Measurements from ENCODE around the gene MGRN1. TPM values are rescaled to one million over a fixed set of nuclear protein-coding genes. Genes with fewer than 3 reads are reported as not detected.

MGRN1 gene
- total and polyA plus RNA-seq, 2 donors from 2014 or later = 19.7 to 90.8 TPM

GRCh38 chr16:4646773-4647643, 22.4 kb downstream of the MGRN1 start:
- no peaks in the 10 kb centered on the region for H3K36me3 ChIP-seq (ENCODE audit: control insufficient read depth in 2 of 3, insufficient read depth in 3 of 3, low read length in 3 of 3)
- no peak overlapping the region for H3K4me3 ChIP-seq (ENCODE audit: low read length in 3 of 3)
- no peak overlapping the region for H3K9ac ChIP-seq (ENCODE audit: low read length in 3 of 3)
- H3K27me3 ChIP-seq (ENCODE audit: control insufficient read depth, insufficient read depth, low read length) = no peaks in the 10 kb centered on the region
- DNase-seq = no peak
- H3K27ac ChIP-seq (ENCODE audit: low read depth in 2 of 2, low read length in 2 of 2) = no peak overlapping the region
- H3K4me1 ChIP-seq (ENCODE audit: control insufficient read depth in 2 of 3, insufficient read depth in 2 of 3, low read depth in 1 of 3, low read length in 3 of 3) = peaks cover 0 to 3% (median 0%) of the 10 kb centered on the region in 3 donors
- H3K9me3 ChIP-seq (ENCODE audit: control insufficient read depth in 2 of 3, insufficient read depth in 1 of 3, low read length in 3 of 3) = no peaks in the 10 kb centered on the region
- TF ChIP-seq CTCF (IDR thresholded peaks at IDR 0.05; ENCODE audit: borderline replicate concordance, extremely low read depth, insufficient read depth) = no peak
- FAIRE-seq = no peak
- intact Hi-C loops (cut with DNase I) = no loop called here

DNA sequence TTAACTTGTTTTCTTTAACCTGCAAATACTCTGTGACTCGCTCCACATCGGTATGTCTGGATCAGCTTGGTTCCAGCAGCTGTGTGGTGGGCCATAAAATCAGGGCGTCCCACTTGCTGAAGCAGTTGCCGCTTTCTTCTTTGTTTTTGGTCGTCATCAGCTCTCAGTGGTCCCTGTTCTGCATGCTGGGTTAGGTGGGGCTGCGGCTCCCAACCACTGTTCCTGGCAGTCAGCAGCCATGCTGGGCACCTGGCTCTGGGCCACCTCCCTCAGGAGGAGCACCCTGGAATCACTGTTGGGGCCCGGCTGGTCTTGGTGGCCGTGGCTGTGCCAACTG, 23.0 kb downstream of the MGRN1 start:
- TF ChIP-seq CTCF (IDR thresholded peaks at IDR 0.05; ENCODE audit: borderline replicate concordance, extremely low read depth, insufficient read depth) = no peak
- FAIRE-seq = no peak
- intact Hi-C loops (cut with DNase I) = no loop called here

GRCh38 chr16:4648917-4649316, 24.3 kb downstream of the MGRN1 start:
- intact Hi-C loops (cut with DNase I) = no loop called here
- TF ChIP-seq CTCF (IDR thresholded peaks at IDR 0.05; ENCODE audit: borderline replicate concordance, extremely low read depth, insufficient read depth) = no peak
- DNase-seq = no peak
- H3K9me3 ChIP-seq (ENCODE audit: control insufficient read depth in 2 of 3, insufficient read depth in 1 of 3, low read length in 3 of 3) = no peaks in the 10 kb centered on the region
- no peak overlapping the region for H3K4me3 ChIP-seq (ENCODE audit: low read length in 3 of 3)
- peaks cover 0 to 14% (median 8%) of the 10 kb centered on the region in 3 donors for H3K4me1 ChIP-seq (ENCODE audit: control insufficient read depth in 2 of 3, insufficient read depth in 2 of 3, low read depth in 1 of 3, low read length in 3 of 3)
- no peak for FAIRE-seq
- H3K27me3 ChIP-seq (ENCODE audit: control insufficient read depth, insufficient read depth, low read length) = no peaks in the 10 kb centered on the region
- H3K9ac ChIP-seq (ENCODE audit: low read length in 3 of 3) = no peak overlapping the region
- H3K36me3 ChIP-seq (ENCODE audit: control insufficient read depth in 2 of 3, insufficient read depth in 3 of 3, low read length in 3 of 3) = peaks cover 0 to 6% (median 3%) of the 10 kb centered on the region in 3 donors
- H3K27ac ChIP-seq (ENCODE audit: low read depth in 2 of 2, low read length in 2 of 2) = no peak overlapping the region

More for the DNA sequence above, 23.0 kb downstream of the MGRN1 start:
- H3K9me3 ChIP-seq (ENCODE audit: control insufficient read depth in 2 of 3, insufficient read depth in 1 of 3, low read length in 3 of 3) = no peaks in the 10 kb centered on the region
- peaks cover 0 to 9% (median under 1%) of the 10 kb centered on the region in 3 donors for H3K4me1 ChIP-seq (ENCODE audit: control insufficient read depth in 2 of 3, insufficient read depth in 2 of 3, low read depth in 1 of 3, low read length in 3 of 3)
- H3K9ac ChIP-seq (ENCODE audit: low read length in 3 of 3) = no peak overlapping the region
- H3K4me3 ChIP-seq (ENCODE audit: low read length in 3 of 3) = no peak overlapping the region
- H3K27ac ChIP-seq (ENCODE audit: low read depth in 2 of 2, low read length in 2 of 2) = no peak overlapping the region
- DNase-seq = no peak
- no peaks in the 10 kb centered on the region for H3K27me3 ChIP-seq (ENCODE audit: control insufficient read depth, insufficient read depth, low read length)
- peaks cover 0 to 3% (median under 1%) of the 10 kb centered on the region in 3 donors for H3K36me3 ChIP-seq (ENCODE audit: control insufficient read depth in 2 of 3, insufficient read depth in 3 of 3, low read length in 3 of 3)

All from kidney (tissue), 14 donors.